Myocyte (in vitro differentiated cells): ENCODE data around the gene INTS7. TPM values are rescaled to one million over a fixed set of nuclear protein-coding genes. Genes with fewer than 3 reads are reported as not detected.
"Not testable (repeated sequence)": the region's sequence is repeated elsewhere in the genome, so short reads cannot be mapped to it uniquely, and the experiment has no call there.

Experiments
- DNase-seq: peaks from one replicate; pipeline ENCODE4 v3.0.0-alpha.2; 2012; ENCODE audit warnings: low read depth
- total RNA-seq: library from RNA; depleted of rRNA; stranded (reverse); fragments of >200 nt; gene quantifications from 2 replicates; pipeline ENCODE4 v1.2.3, GENCODE V29; 2014

INTS7 gene
- total RNA-seq, 1 donor from 2014 or later, result 12.1 TPM

DNA sequence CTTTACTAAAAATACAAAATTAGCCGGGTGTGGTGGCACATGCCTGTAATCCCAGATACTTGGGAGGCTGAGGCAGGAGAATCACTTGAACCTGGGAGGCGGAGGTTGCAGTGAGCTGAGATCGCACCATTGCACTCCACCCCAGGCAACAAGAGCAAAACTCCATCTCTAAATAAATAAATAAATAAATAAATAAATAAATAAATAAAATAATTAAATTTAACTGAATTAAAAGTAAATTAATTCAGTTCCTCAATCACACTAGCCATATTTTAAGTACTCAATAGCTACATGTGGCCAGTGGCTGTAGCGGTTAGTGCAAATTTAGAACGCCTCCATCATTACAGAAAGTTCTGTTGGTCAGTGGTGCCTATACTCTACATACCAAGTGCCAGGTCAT is 97.9 kb downstream of the INTS7 start:
- DNase-seq, result not testable (repeated sequence)

- DNase-seq, result no peak
These were observed 99.8 kb downstream of the INTS7 start for GRCh38 chr1:211935448-211935970.

DNA sequence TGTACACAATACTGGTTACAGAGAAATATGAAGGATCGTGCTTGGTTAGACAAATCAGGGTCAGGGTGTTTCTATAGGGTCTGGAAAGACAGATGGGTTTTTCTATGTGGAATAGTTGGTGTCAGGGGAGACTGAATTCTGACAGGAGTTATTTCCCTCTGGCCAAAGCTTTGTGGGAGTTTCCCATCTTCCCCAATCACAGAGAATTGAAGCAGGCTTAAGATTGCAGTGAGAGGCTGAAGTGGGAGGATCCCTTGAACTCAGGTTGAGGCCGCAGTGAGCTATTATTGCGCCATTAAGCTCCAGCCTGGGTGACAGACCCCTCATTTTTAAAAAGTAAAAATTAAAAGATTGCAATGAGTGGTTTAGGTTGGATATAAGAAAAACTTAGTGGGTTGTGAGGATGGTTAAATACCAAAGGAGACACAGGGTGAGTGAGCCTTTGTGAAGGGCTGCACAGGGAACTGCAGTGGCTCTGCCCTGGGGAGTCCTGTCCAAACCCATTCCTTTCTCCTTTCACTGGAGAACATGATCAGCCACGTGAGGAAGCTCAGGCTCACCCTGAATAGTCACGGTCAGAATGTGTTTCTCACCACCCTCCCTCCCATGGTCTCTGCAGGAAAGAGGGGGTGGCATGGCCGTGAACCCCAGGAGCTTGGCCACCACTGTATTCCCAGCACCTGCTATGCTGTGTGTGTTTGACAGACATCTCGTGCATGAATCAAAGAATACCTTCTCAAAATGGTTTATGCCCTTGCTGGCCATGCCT is 101.2 kb downstream of the INTS7 start:
- DNase-seq, result no peak

DNA sequence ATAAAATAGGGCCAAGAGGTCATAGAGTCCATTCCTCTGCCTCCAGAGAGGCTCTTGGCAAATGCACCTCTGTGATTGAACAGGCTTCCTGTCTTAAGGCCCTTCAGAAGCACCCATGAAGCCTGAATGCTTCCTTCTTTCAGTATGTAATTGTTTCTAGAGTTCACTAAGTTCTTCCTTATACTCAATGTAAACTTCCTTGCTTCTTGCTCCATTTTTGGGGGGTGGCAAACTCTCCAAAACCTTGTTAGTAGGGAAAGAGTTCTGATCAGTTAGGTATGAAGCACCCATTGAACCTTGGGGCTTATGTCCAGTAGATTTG is 102.5 kb downstream of the INTS7 start:
- DNase-seq, result no peak

GRCh38 chr1:211932231-211932932 is 103.0 kb downstream of the INTS7 start:
- peak; percentile 98 for DNase-seq

- no peak for DNase-seq
These were observed 105.7 kb downstream of the INTS7 start for GRCh38 chr1:211929683-211930082.

GRCh38 chr1:211928993-211929637 is 106.2 kb downstream of the INTS7 start:
- DNase-seq, result no peak

GRCh38 chr1:211928290-211928801 is 107.0 kb downstream of the INTS7 start:
- no peak for DNase-seq

- DNase-seq, result peak; percentile 96
These were observed 110.3 kb downstream of the INTS7 start for GRCh38 chr1:211925016-211925415.

- DNase-seq, result no peak
These were observed 111.1 kb downstream of the INTS7 start for GRCh38 chr1:211924256-211924655.

DNA sequence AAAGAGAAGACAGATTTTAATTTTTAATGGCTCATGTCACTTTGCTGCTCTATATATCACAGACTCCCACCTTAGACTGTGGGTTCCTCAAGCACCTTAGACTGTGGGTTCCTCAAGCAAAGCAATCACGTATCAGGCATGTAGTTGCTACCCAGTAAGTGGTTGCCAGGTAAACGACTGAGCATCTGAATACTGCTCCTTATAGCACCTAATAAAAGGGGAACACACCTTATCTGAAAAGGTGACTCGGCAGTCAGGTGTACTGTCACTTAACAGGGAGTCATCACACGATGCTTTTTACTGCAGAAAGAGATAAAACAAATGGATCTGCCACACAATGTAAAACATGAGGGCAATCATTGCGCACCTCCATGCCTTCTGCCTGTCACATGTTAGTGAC is 112.3 kb downstream of the INTS7 start:
- no peak for DNase-seq

DNA sequence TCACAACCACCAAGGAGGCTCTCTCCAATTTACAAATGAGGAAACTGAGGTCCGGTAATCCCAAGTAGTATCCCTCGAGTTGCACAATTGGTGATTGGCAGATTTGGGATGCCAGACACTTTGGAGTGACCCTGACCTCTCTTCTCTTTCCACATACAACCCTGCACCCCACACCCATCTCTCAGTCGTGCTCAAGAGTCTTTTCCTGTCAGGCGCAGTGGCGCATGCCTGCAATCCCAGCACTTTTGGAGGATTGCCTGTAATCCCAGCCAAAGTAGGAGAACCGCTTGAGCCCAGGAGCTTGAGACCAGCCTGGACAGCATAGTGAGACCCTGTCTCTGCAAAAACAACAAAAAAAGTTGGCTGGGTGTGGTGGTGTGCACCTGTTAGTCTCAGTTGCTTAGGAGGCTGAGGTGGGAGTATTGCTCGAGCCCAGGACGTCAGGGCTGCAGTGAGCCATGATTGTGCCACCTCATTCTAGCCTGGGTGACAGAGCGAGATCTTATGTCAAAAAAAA is 113.7 kb downstream of the INTS7 start:
- DNase-seq, result no peak

DNA sequence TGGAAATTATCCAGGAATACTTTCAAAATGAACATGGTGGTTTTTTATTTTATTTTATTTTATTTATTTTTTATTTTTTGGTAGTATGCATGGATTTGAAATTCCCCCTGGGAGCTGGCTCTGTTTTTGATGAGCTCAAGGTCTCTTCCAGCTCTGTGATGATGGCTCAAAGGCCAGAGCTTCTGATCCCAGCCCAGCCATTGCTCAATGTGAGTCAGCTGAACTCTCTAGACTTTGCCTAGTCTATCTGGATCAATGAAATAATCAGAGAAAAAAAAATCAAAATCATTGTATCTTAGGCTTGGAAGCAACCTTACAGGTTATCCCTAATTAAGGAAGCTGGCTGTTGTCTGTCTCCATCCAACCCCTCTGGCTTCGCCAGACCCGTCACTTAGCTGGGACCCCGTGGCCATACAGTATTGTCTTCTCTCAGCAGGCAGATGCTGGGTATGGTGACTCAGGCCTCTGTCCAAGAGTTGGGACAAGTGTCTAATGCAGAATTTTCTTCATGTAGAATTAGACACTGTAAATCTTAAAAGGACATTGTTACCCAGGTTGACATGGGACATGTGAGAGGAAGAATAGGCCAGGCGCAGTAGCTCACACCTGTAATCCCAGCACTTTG is 114.6 kb downstream of the INTS7 start:
- DNase-seq, result no peak

DNA sequence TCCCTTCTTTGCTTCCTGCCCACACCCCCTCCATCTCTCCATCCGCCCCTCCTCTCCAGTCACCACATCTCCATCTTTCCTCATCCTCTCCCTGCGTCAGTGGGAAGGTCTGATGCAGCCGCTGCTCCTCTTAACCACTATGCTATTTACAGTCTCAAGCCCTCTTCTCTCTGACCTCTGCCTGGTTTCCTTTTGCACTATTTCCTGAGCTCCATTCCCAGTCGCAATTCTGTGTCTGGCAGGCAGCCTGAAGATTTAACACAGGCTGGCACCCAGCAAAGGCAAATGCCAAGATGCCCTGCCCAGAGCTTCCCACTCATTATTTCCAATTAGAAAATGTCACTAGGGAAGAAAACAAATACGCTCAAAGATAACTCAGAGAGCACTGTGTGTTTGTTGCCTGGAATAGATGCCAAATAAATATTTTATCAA is 115.2 kb downstream of the INTS7 start:
- peak; percentile 92 for DNase-seq

DNA sequence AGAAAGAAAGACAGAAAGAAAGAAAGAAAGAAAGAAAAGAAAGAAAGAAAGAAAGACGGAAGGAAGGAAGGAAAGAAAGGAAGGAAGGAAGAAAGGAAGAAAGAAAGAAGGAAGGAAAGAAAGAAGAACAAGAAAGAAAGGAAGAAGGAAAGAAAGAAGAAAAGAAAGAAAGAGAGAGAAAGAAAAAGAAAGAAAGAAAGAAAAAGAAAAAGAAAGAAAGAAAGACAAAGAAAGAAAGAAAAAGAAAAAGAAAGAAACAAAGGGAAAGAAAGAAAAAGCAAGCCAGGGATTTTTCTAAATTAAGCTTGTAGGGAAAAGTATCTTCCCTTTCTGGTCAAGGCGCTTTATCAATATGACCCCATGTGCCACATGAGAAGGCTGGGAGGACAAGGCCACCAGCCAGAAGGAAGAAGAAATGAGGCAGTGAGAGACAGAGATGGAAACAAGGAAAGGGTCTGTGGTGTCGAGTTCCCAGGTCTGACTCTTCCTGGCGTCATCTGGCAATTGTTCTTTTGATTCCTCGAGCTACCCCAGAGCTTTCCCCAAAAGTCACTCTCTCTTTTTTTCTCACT is 116.4 kb downstream of the INTS7 start:
- DNase-seq, result no peak

DNA sequence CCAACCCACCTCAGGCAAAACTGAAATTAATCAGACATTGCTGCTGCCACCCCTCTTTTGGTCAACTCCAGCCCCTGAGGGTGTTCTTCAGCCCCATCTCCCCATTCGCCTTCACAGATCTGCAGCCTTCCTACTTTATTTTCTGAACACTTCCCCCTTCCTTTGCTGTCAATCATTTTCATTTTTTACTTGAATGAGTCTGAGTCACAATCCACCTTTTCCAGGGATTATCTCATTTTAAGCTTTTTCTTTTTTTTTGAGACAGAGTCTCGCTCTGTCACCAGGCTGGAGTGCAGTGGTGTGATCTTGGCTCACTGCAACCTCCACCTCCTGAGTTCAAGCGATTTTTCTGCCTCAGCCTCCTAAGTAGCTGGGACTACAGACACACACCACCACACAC is 118.9 kb downstream of the INTS7 start:
- DNase-seq, result not testable (repeated sequence)

- DNase-seq, result no peak
These were observed 119.4 kb downstream of the INTS7 start for GRCh38 chr1:211915924-211916323.

DNA sequence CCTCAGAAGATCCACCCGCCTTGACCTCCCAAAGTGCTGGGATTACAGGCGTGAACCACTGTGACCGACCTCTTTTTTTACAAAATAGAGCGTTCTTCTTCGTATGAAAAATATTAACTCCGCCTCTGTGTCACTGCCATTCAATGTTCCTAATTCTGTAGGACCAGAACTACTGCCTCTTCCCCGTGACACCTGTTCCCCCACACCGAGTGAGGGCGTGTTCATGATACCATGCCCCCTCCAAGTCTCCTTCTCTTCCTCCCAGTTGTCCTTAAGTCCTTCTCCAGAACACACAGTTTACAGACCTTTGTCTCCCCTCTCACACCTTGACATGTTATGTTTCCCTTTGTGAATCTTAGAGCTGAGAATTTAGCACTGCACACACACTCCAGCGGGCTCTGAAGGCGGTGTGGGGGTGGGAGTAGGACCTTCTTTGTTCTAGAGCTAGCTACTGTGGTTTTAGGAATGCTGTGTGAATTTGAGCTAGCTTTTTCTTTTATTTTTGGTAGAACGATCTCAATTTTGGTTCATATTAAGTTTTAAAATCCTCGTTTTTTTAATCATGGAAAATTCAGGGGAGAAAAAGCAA is 122.4 kb downstream of the INTS7 start:
- no peak for DNase-seq

- no peak for DNase-seq
These were observed 123.3 kb downstream of the INTS7 start for GRCh38 chr1:211912038-211912437.

DNA sequence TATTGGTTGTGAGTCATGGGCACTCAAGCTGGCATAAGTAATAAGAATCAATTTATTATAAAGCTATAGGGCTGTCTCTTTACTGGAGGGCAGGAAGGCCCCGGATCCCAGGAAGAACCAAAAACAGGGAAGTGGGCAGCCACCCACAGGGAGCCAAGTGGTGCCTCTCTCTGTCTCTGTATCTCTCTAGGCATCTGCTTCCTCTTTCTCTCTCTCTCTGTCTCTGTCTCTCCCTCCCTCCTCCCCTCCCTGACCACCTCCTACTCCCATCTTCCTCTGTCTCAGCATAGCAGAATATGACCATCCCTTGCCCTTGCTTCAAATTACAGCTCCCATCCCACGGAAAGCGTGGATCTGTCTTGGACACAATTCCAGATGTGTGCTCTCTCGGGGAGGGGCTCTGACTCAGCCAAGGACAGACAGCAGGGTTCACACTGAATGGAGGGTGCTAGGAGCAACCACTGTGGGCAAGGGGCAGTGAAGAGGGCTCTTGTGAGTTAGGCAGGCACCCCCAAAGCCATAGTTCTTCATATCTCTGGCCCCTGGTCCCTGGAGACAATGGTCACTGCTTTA is 124.4 kb downstream of the INTS7 start:
- no peak for DNase-seq
